Esophagus squamous epithelium (tissue), 5 donors: ENCODE data around the gene NAA15. TPM values are rescaled to one million over a fixed set of nuclear protein-coding genes. Genes with fewer than 3 reads are reported as not detected.
"Not testable (repeated sequence)": the region's sequence is repeated elsewhere in the genome, so short reads cannot be mapped to it uniquely, and the experiment has no call there.

Source experiments
- DNase-seq: peaks from one replicate; lab custom pipeline; 2025; lab: John Stamatoyannopoulos, UW
- H3K27ac ChIP-seq, 4 donors: fragments of 200-600 bp; sonication (generic); one replicate each; pipeline ENCODE4 v1.5.1; 2016 to 2019; ENCODE audit warnings: mild to moderate bottlenecking in 1 of 4
- H3K27me3 ChIP-seq, 4 donors: fragments of 200-600 bp; sonication (generic); 1 replicate in 3 of 4; 2 replicates in 1 of 4; pipeline versions ENCODE4 v1.5.1 to v1.6.0; 2017 to 2021; ENCODE audit warnings: antibody characterized with exemption in 1 of 4
- H3K36me3 ChIP-seq, 3 donors: fragments of 200-600 bp; sonication (generic); one replicate each; pipeline ENCODE4 v1.5.1; 2016 to 2019
- H3K4me1 ChIP-seq, 3 donors: fragments of 200-600 bp; sonication (generic); one replicate each; pipeline ENCODE4 v1.5.1; 2017 to 2019
- H3K4me3 ChIP-seq, 4 donors: fragments of 200-600 bp; sonication (generic); 1 replicate in 3 of 4; 2 replicates in 1 of 4; pipeline ENCODE4 v1.5.1; 2016 to 2019; ENCODE audit warnings: mild to moderate bottlenecking in 2 of 4, moderate library complexity in 1 of 4
- H3K9me3 ChIP-seq, 3 donors: fragments of 200-600 bp; sonication (generic); one replicate each; pipeline ENCODE4 v1.5.1; 2016 to 2019
- POLR2A ChIP-seq, 4 donors: fragments of 450-650 bp; IDR thresholded peaks; one replicate each; pipeline ENCODE4 v1.6.1; 2017; ENCODE audit warnings: antibody characterized with exemption in 4 of 4, mild to moderate bottlenecking in 4 of 4, moderate library complexity in 3 of 4
- WGBS, 2 donors: methylation state at CpG; one replicate each; pipeline ENCODE4 v1.1.5; 2018; 5-methylcytosine and 5-hydroxymethylcytosine counted together
- intact Hi-C: fragments of 100-400 bp; cut with DNase I; formaldehyde crosslinking; loops from one replicate; pipeline ENCODE4 v1.15.0; 2022
- total RNA-seq, 4 donors: library from RNA; depleted of rRNA; stranded (reverse); fragments of >200 nt; gene quantifications; one replicate each; pipeline ENCODE4 v1.1.0, GENCODE V29; 2016
- TF ChIP-seq, protein P1 (sequence below), 6 experiments: fragments of 450-650 bp in 4 of 6; fragments of 200-600 bp in 2 of 6; sonication (generic) in 2 of 6; IDR thresholded peaks; one replicate each; pipeline ENCODE4 v1.5.1; 2016 to 2019; ENCODE audit warnings: antibody characterized with exemption in 6 of 6, mild to moderate bottlenecking in 4 of 6, moderate library complexity in 4 of 6
- donor health status: DM: yes; HTN: yes; CAD: no.

The NAA15 gene
- total RNA-seq, 4 donors from 2014 or later: 28.8 to 51.1 (median 38.4) TPM

DNA sequence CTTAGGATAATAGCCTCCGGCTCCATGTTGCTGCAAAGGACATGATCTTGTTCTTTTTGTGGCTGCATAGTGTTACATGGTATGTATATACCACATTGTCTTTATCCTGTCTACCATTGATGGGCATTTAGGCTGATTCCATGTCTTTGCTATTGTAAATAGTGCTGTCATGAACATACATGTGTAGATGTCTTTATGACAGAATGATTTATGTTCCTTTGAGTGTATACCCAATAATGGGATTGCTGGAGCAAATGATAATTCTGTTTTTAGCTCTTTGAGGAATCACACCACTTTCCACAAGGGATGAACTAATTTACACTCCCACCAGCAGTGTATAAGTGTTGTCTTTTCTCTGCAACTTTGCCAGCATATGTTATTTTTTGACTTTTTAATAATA is 157.2 kb downstream of the NAA15 start:
- H3K27ac ChIP-seq: peak overlapping the region in 2 of 4 donors; percentile 3 to 99
- H3K36me3 ChIP-seq: no peaks in the 10 kb centered on the region
- intact Hi-C loops: no loop called here
- DNase-seq: no peak
- H3K27me3 ChIP-seq: no peaks in the 10 kb centered on the region
- peaks cover 15 to 58% (median 27%) of the 10 kb centered on the region in 3 donors for H3K4me1 ChIP-seq
- 53 to 80% methylated on average over 1 of the region's 1 CpG for WGBS, 2 donors
- TF ChIP-seq POLR2A (IDR thresholded peaks at IDR 0.05): no peak
- TF ChIP-seq, protein P1, sequence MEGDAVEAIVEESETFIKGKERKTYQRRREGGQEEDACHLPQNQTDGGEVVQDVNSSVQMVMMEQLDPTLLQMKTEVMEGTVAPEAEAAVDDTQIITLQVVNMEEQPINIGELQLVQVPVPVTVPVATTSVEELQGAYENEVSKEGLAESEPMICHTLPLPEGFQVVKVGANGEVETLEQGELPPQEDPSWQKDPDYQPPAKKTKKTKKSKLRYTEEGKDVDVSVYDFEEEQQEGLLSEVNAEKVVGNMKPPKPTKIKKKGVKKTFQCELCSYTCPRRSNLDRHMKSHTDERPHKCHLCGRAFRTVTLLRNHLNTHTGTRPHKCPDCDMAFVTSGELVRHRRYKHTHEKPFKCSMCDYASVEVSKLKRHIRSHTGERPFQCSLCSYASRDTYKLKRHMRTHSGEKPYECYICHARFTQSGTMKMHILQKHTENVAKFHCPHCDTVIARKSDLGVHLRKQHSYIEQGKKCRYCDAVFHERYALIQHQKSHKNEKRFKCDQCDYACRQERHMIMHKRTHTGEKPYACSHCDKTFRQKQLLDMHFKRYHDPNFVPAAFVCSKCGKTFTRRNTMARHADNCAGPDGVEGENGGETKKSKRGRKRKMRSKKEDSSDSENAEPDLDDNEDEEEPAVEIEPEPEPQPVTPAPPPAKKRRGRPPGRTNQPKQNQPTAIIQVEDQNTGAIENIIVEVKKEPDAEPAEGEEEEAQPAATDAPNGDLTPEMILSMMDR (IDR thresholded peaks at IDR 0.05): no peak
- H3K4me3 ChIP-seq: no peak overlapping the region
- H3K9me3 ChIP-seq: no peaks in the 10 kb centered on the region

DNA sequence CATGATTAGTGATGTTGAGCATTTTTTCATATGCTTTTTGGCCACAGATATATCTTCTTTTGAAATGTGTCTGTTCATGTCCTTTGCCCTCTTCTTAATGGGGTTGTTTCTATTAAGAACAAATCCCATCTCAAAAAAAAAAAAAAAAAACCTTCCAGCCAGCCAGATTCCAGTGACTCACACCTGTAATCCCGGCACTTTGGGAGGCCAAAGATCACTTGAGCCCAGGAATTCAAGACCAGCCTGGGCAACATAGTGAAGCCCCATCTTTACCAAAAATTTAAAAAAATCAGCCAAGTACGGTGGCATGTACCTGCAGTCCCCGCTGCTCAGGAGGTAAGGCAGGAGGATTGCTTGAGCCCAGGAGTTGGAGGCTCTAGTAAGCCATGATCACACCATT is 157.7 kb downstream of the NAA15 start:
- Histone ChIP-seq H3K36me3 (no peaks in the 10 kb centered on the region), H3K27me3 (no peaks in the 10 kb centered on the region), H3K27ac (peak overlapping the region in 1 of 4 donors; percentile 99), H3K9me3 (no peaks in the 10 kb centered on the region), H3K4me1 (peaks cover 15 to 61% (median 27%) of the 10 kb centered on the region in 3 donors), H3K4me3 (no peak overlapping the region)
- intact Hi-C loops: no loop called here
- DNase-seq: no peak
- no peak for TF ChIP-seq POLR2A (IDR thresholded peaks at IDR 0.05)
- TF ChIP-seq, protein P1 (IDR thresholded peaks at IDR 0.05): no peak
- WGBS, 2 donors: 27 to 57% methylated on average over 3 of the region's 3 CpGs

DNA sequence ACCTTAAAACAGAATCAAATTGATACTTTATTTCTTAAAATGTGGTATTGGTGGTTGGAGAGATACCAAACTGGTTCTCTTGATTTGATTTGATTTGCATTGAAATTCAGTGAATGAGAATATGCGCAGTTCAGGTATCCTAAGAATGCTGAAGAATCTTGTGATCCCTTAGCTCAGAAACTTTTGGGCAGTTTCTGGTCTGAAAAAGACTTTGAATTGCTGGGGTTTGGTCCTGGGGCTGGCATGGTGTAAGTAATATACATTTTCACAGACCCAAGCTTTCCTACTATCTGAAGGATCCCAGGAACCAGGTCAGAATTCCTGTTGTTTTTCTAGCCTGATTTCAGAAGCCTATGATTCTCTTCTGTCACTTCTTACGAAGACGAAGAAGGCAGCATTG is 159.3 kb downstream of the NAA15 start:
- Histone ChIP-seq H3K9me3 (no peaks in the 10 kb centered on the region), H3K36me3 (no peaks in the 10 kb centered on the region), H3K27me3 (no peaks in the 10 kb centered on the region), H3K4me1 (peaks cover 8 to 48% (median 19%) of the 10 kb centered on the region in 3 donors), H3K4me3 (no peak overlapping the region), H3K27ac (no peak overlapping the region)
- WGBS, 2 donors: 91 to 98% methylated on average over 3 of the region's 3 CpGs
- no peak for DNase-seq
- no peak for TF ChIP-seq POLR2A (IDR thresholded peaks at IDR 0.05)
- TF ChIP-seq, protein P1 (IDR thresholded peaks at IDR 0.05): no peak
- intact Hi-C loops: no loop called here

DNA sequence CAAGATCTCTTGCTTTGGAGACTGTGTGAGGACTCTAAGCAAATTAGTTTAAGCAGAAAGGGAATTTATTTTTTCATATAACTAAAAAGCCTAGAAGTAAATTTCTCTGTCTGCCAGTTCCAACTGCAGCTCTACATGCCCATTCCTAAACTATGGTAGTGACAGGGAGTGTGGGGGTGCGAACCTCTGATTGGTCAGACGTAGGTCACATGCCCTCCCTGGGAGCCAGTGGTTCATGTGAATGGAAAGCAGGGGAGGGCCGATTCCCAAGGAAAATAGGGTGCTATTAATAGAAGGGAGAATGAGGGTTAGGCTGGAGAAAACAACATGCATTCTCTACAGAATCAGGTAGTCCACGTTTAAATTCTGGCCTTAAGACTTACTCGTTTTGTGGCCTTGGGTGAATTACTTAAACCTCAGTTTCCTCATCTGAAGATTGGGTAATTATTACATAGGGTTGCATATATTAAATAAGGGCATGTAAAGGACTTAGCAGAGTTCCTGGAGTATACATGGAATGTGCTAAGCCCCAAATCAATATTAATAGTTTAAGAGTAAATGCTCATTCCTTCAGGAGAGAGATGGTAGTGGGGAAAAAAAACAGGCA is 159.8 kb downstream of the NAA15 start:
- Histone ChIP-seq H3K36me3 (no peaks in the 10 kb centered on the region), H3K27me3 (no peaks in the 10 kb centered on the region), H3K27ac (no peak overlapping the region), H3K4me1 (peaks cover 2 to 42% (median 13%) of the 10 kb centered on the region in 3 donors), H3K4me3 (no peak overlapping the region), H3K9me3 (no peaks in the 10 kb centered on the region)
- TF ChIP-seq POLR2A (IDR thresholded peaks at IDR 0.05): no peak
- TF ChIP-seq, protein P1 (IDR thresholded peaks at IDR 0.05): no peak
- intact Hi-C loops: no loop called here
- WGBS, 2 donors: 76 to 86% methylated on average over 5 of the region's 5 CpGs
- no peak for DNase-seq

DNA sequence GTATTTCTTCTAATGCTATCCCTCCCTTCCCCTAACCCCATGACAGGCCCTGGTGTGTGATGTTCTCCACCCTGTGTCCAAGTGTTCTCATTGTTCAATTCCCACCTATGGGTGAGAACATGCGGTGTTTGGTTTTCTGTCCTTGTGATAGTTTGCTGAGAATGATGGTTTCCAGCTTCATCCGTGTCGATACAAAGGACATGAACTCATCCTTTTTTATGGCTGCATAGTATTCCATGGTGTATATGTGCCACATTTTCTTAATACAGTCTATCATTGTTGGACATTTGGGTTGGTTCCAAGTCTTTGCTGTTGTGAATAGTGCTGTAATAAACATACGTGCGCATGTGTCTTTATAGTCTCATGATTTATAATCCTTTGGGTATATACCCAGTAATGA is 163.2 kb downstream of the NAA15 start:
- DNase-seq, H3K4me1 ChIP-seq, H3K4me3 ChIP-seq, H3K36me3 ChIP-seq, intact Hi-C loops, H3K27ac ChIP-seq, H3K9me3 ChIP-seq, H3K27me3 ChIP-seq: not testable (repeated sequence)
- 94 to 100% methylated on average over 5 of the region's 5 CpGs for WGBS, 2 donors
